HG02943 (cell line): ENCODE data around the gene FBXO24.

Experiments
- ATAC-seq: cut with Tn5 transposase; IDR thresholded peaks from one replicate; pipeline ENCODE4 v1.9.1; 2021; ENCODE audit warnings: mild to moderate bottlenecking, low read depth, moderate library complexity; ENCODE audit not compliant: unreplicated experiment

The FBXO24 gene

GRCh38 chr7:100573691-100574361, 12.3 kb upstream of the FBXO24 start, which contains the start of gene SAP25:
Gene SAP25 (minus strand): TSS chr7:100573900. CDS start chr7:100573742, 158 bp downstream.
- ATAC-seq: no peak

- ATAC-seq: no peak
Measured at GRCh38 chr7:100574362-100575205, 11.5 kb upstream of the FBXO24 start.

GRCh38 chr7:100575206-100575631, 10.9 kb upstream of the FBXO24 start:
- no peak for ATAC-seq

GRCh38 chr7:100575746-100576383, 10.3 kb upstream of the FBXO24 start:
- ATAC-seq: no peak

GRCh38 chr7:100576384-100576993, 9.6 kb upstream of the FBXO24 start:
- no peak for ATAC-seq

- no peak for ATAC-seq
Measured at GRCh38 chr7:100577103-100577502, 9.0 kb upstream of the FBXO24 start.

GRCh38 chr7:100577507-100577906, 8.6 kb upstream of the FBXO24 start:
- no peak for ATAC-seq

- no peak for ATAC-seq
Measured at GRCh38 chr7:100578246-100579183, 7.6 kb upstream of the FBXO24 start.

- ATAC-seq: no peak
Measured at GRCh38 chr7:100580466-100581283, 5.5 kb upstream of the FBXO24 start.

- no peak for ATAC-seq
Measured at GRCh38 chr7:100582041-100582579, 4.0 kb upstream of the FBXO24 start.

GRCh38 chr7:100582650-100583049, 3.5 kb upstream of the FBXO24 start:
- no peak for ATAC-seq

- ATAC-seq: no peak
Measured at GRCh38 chr7:100583132-100584053, 2.7 kb upstream of the FBXO24 start.

GRCh38 chr7:100584054-100584682, 2.0 kb upstream of the FBXO24 start:
- ATAC-seq: no peak

- ATAC-seq: no peak
Measured at GRCh38 chr7:100584683-100585510, 1.2 kb upstream of the FBXO24 start.

- no peak for ATAC-seq
Measured at GRCh38 chr7:100585511-100586265, 440 bp upstream of the FBXO24 start, which contains the start of gene LRCH4. Gene LRCH4 (minus strand): TSS chr7:100586129. CDS start chr7:100586100, 29 bp downstream.
